ENCODE data around the gene BHMT.
"Not testable (repeated sequence)": the region's sequence is repeated elsewhere in the genome, so short reads cannot be mapped to it uniquely, and the experiment has no call there.

BHMT gene

DNA sequence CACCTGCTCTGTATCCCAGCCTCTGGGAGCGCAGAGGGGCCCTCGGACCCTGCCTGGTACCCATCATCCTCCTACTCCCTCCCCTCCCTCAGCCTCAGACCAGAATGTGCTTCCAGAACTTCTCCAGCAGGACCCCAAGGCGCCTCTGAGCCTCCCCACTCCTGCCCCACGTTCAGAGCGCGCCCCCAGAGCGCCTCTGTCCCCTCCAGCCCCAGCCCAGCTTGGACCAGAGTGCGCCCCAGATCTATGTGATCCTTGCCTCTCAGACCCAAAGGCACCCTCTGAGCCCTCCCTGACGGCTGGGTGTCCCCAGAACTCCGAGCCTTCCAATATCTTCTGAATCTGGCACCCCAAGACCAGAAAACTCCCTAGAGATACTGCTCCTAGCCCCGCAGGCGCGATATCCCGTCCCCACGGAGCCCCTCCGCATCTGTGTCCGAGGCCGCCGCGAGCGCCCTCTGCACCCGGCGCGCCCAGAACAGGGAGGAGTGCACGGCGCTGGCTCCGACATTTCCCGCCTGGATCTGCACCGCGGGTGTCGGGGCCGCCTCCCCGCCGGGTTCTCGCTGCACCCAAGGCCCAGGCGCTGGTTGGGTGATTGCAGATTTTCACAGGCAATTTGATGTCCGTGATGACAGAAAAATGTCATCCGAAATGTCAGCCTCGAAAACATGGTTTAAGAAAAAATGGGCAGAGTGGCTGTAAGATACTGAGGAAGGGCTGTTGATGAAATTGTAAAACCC, 522 bp downstream of the BHMT start:
- no peak for DNase-seq

DNA sequence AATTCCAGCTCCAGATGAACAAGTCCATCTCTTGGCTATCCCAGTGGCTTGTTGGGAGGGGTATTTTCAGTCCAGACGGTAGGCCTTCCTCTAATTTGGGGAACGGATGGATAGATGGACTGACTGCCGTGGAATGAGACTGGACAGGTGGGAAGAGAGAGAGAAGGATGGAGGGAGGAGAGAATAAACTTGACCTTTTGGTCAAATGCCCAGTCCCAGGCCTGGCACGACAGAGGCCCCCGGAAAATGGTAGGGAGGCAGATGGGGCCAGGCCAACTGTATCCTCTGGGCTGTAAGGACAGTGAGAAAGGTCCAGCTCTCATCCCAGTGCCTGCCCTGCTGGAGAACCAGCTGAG, 1.1 kb downstream of the BHMT start:
- no peak for DNase-seq

DNA sequence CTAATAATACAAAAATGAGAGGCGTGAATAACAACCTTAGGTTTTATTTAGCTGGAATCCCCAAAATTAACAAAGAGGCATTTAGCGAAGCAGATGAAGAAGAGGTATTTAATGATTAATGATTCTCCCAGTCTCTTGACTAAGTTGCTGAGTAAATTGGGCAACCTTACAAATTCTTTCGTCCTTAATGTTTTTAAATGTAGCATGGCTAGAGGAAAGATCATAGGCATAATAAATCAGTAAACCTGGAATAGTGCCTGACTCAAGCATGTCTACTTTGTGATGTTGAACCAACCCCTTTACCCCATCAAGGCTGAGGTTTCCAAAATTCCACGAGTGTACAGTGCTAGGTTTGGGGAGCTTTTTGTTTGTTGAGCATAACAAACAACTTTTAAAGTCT, 7.9 kb downstream of the BHMT start:
- no peak for DNase-seq

DNA sequence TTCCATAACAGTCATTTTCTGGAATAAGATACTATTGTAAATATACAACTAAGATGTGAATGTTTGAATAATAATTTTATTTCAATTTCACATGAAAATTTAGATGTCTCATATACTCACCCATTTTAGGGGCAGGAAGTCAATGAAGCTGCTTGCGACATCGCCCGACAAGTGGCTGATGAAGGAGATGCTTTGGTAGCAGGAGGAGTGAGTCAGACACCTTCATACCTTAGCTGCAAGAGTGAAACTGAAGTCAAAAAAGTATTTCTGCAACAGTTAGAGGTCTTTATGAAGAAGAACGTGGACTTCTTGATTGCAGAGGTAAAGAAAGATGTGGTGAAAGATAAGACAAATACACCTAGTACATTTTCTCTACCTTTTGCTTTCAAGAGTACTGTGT, 8.6 kb downstream of the BHMT start:
- DNase-seq: no peak

DNA sequence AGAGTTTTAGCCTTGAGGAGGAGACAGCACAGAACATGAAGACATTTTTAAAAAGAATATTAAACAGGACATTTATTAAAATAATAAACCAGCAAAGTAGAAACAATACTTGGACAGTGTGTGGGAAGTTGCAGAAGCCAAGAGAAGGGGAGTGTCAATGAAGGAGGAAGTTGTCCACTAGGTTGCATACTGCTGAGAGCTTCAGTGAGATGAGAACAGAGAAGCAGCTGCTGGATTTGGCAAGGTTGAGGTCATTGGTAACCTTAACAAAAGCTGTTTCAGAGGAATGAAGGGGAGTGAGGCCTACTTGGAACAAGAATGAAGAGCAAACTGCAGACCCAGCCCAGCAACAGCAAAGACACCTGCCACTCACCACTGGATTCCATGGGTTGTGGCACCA, 11.4 kb downstream of the BHMT start:
- DNase-seq: no peak

DNA sequence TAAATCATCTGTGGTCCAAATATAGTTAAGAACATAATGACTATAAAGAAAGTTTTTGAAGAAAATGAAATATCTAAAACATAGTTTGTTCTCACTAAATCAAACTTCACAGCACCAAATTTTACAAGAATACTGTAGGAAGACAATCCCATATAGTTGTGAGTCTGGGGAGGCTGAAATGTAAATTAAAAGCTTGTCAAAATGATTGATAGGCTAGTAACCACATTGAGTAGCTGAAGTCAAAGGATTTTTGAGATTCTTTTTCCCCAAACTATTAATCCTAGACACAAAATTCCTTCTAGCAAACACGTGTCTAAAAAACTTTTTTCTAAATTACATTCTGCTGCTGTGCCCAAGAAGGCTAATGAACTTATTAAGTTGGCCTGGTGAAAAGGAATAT, 13.0 kb downstream of the BHMT start:
- DNase-seq: no peak

DNA sequence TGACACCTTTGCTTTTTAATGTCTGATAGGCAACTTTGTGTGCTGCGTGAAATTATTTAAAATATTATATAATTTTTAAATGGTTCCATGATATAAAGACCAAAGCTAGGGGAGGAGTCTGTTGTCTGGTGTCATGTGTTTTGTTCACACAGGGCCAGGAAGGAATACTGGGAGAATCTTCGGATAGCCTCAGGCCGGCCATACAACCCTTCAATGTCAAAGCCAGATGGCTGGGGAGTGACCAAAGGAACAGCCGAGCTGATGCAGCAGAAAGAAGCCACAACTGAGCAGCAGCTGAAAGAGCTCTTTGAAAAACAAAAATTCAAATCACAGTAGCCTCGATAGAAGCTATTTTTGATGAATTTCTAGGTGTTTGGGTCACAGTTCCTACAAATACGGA, 19.2 kb downstream of the BHMT start:
- DNase-seq: no peak

DNA sequence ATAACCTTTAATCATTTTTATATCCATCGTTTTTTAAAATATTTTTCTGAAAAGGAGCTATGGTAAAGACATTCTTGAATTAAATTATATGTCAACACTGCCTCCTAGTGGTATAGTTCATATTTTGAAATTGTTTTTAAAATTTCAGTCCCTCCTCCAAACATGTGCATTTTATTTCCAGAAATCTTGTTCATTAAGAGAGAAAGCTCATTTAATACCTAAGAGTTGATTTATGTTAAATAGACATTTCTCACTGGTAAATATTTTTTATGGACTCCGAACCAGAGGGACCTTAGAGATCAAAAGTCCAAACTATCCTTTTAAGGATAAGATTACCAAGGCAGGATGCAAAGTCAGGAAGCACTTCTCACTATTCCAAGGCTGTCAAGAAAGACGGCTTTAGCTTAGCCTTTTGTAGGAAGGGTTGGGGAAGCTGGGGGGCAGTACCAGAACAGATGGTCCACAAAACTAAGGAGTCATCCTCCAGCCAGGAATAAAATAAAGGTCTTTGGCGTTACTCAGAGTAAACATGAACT, 21.6 kb downstream of the BHMT start:
- DNase-seq: no peak

DNA sequence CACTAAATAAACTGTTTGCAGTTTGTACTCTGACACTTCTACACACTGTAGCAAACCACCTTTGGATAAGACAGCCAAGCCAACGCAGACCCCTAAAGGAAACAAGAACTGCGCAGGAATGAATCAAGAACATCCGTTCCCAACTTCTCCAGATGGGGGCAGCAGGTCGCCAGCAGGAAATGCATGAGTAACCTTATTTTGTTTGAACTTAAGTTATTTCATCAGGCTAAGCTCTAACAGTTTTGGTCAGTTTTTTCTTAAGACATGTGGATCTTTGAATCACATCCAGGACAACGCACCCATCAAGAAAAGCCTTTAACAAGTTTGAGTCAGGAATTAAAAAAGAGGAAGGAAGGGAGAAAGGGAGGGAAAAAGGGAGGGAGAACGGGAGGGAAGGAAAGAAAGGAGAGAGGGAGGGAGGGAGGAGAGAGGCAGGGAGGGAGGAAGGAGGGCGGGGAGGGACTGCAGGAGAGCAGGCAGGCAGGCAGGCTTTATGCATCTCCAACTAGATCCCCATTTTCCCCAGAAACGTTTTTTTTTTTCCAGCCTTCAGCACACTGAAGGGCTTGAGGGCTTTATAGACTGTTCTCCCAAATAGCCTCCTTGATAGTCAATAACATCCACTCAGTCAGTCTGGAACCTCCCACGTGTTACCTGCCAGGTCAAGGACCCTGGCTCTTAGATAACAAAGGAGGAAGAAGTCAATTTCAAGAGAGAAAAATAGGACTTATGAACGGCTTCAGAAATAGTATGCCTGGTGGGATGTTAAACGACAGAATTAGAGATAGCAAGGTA, 22.2 kb downstream of the BHMT start:
- DNase-seq: no peak

DNA sequence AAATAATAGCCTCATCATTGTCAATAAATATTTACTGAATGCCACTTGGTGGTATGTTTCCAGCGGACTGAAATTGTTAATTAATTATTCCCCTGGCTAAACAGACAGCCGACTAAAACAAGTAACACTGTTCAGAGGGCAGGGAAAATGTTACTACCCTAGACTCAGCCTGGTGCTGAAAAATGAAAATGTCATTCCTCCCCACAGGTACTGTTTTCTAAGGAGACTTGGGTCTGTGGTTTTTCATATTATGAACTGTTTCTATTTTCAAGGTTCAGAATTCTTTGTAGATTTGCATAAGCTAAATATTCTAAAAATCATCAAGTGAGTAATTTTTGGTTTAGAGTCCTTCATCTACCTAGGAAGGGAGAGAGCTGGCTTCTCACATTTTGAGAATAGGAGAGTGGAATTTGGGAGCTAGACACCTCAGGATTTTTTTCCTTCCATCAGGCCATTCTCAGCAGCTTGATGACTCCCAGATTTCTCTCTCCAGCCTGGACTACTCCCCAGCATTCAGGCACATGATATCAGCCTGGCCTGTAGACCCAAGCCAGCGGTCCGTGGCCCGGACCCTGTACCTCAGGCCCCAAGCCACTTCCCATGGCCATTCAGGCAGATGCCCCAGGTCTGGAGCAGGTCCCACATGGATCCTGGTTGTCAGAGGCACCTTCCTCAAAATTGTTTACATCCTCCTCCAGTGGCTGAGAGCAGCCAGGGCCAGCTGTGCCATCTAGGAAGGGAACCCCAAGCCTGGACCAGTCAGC, 24.4 kb downstream of the BHMT start:
- no peak for DNase-seq

DNA sequence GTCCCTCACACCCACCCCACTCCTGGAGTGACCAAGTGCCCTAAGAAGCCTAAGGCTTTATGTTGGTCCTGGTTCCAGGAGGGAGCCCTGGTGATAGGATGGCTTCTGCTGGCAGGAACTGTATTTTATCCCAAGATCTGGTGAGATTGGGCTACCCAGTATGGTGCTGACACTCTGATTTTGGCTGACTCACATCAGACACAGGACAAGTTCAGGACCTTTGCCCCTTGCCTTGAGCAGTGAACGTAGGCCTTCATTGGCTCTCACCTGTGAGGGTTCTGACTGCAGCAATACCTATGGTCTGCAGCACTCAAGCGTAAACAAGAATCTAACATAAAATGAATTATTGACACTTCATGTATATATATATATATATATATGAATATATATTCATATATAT, 25.0 kb downstream of the BHMT start:
- DNase-seq: no peak

DNA sequence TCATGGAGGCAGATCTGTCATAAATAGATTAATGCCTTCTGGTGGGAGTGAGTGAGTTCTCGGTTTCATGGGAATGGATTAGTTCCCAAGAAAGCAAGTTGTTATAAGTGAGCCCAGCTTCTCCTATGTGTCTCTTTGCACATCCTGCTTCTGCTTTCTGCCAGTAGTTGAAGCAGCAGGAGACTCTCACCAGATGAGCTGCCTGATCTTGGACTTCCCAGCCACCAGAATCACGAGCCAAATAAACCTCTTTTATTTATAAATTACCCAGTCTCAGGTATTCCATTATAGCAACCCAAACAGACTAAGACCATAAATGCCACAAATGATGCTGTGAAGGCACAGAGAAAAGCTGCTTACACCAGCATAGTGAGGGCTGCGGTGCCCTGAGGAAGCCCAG, 28.9 kb downstream of the BHMT start:
- DNase-seq: no peak

DNA sequence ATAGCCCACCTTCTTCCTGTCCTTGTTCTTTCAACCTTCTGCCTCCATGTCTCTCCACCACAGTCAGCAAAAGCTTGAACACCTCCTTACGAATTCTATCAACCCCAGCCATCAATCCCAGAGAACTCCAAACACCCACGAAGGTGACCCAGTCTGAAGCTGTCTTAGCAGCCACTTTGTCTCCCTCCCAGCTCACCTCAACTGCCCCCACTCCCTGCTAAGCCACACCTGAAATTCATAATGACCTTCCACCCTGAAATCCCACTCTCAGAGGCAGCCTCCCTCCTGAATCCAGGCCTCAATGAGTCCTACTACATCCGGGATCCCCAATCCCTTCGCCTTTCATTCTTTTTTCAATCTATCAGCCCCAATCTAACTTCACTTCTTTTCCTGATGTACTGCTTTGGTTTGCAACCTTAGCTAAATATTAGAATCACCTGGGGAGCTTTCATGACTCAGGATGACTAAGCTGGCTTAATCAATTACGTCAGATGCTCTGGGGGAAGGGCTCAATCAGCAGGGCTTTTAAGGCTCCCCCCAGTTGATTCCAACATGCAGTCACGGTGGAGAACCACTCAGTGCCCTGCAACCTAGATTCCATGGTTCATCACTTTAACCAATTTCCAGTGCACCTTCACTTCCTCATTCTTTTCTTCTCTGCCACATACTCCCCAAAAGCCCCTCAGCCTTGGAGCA, 32.2 kb downstream of the BHMT start:
- no peak for DNase-seq

DNA sequence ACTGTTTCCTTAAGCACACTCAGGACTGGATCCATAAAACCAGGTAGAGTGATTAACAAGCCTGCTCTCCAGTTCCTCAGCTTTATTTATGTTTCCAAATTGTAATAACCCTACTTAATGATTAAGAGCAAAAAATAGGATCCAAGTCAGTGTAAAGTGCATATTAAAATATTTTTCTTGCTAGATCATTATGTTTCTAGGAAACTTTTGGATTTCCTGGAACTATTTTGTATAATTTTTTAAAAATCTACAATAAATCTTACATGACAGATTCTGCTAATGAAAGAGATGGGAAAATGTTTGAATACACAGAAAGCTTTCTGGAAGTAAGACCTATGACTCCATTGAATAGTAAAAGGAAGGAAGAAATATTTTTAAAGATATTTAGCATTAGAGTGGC, 35.5 kb downstream of the BHMT start:
- no peak for DNase-seq

DNA sequence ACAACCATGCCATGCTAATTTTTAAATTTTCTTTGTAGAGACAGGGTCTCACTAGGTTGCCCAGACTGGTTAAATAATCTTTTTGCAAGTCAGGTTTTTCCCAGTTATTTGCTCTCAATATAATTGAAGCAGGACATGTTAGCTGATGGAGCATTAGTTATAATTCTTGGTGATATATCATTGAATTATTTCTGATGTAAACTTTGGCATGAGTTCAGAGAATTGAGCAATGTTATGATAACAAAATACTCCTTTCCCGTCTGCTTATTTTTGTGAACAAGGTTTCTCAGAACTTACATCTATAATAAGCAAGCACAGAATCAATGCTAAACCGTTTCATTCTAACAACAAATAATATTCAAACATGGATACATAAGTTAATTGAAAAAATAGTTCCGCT, 37.8 kb downstream of the BHMT start:
- DNase-seq: no peak

DNA sequence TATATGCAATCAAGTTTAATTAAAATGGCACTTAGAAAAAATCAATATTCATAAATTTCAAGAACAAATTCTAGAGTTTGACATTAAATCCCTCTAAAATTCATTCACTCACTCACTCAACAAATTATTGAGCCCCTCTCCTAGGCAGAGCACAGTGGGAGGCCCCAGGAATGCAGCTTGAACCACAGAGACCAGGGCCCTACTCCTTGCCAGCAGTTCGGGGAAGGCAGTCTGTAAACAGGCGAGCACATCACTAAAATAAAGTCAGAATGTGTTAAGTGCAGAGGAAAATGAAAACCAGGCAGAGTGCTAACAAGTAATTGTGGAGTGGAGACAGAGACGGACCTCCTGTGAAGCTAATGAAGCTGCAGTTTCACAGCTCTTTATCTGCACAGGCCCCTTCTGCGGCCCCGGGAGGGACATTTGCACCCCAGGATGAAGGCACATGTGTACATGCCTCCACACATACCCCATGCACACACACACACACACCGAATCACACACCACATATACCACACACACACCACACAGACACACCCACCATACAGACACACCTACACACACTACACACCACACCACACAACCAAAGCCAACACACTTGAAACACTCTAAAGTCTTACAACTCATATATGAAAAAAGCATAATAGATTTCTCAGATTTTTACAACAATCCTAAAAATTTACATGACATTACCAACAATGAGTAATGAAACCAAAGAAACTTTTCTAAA, 40.5 kb downstream of the BHMT start:
- no peak for DNase-seq

DNA sequence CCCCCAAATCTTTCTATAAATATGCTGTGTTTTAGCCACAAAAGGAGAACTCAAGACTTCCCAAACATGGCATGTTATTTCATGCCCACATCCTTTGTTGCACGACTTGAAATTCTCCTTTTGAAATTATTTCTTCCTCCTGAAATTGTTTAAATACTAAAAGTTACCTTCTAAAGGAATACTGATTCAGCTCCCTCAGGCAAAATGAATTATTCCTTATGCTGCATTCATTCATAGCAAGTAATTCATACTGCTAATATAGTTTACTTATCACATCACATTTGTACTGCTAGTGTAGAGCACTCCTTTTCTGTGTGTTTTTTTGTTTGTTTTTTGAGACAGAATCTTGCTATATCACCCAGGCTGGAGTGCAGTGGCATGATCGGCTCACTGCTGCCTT, 45.7 kb downstream of the BHMT start:
- no peak for DNase-seq

DNA sequence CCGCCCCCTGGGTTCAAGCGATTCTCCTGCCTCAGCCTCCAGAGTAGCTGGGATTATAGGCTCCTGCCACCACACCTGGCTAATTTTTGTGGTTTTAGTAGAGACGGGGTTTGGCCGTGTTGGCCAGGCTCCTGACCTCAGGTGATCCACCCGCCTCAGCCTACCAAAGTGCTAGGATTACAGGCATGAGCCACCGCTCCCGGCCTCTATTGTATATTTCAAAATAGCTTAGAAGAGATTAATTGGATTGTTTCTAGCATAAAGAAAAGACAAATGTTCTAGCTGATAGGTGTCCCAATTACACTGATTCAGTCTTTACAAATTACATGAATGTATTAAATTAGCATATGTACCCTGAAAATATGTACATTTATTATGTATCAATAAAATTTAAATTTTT, 50.0 kb downstream of the BHMT start:
- not testable (repeated sequence) for DNase-seq

DNA sequence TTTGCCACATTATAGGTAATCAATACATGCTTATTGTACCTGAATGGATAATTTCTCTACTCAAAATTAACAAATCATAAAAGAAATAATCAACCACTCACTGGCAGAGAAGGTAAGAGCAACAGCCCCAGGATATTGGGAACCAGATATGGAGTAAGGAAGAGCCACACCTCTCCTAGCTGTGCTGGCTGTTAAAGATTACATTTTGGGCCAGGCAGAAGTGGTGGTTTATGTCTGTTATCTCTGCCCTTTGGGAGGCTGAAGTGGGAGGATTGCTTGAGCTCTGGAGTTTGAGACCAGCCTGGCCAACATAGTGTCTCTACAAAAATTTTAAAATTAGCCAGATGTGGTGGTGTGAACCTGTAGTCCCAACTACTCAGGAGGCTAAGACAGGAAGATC, 56.4 kb downstream of the BHMT start:
- no peak for DNase-seq

DNA sequence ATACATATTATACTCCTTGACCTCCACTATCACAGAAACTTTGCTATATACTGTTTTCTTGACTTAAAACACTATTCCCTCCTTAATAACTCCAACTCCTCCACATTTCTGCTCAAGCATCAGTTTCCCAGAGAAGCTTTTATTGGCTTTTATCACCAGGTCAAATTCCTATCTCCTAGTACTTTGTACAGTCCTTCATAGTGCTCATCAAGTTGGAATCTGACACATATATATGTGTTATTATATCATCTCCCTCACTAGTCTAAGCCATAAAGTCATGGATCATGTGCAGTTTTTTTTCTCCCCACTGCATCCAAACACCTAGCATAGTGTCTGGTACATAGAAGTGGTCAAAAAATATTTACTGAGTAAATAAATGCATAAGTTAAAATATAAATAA, 59.1 kb downstream of the BHMT start:
- no peak for DNase-seq

DNA sequence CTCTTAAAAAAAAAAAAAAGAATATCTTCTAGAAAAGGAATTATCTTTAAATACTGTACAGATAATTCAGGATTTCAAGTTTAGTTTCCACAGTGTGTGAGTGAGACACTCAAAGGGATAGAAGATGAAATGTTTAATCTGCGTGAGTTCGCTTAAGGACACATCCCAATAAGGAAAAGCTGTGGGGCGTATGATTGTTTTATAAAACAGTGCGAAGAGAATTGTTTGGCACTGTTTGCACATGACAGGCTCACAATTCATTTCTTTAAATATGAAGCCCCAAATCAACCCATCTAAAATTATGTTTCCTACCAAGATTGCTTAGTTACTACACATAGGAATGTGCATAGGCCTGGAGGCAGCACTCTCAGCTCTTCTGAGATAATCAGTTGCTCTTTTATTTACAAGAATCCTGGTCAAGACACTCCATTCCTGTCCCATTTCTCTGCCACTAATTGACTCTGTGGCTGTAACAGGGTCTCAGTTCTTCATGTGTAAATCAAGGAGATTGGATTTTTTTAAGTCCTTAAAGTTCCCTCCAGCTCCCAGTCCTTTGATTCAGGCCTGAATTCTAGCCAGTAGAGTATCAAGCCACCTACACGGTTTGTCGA, 60.1 kb downstream of the BHMT start:
- DNase-seq: no peak

DNA sequence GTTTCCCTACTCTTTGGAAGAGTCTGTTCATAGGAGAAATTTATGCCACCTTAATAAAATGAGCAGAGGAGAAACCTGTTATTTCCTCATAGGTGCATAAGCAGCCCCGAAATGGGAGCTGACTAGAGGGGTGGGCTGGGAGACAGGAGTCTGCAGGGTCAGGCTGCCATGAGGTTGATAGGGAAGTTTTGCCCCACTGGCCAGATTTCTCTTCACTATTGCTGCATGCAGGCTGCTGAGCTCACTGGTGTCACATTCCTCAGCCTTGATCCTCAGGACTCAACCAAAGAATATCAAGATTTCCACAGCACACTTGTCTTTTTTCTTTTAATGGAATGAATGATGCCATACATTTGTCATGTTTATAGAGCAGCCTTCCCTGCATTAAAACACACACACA, 60.7 kb downstream of the BHMT start:
- no peak for DNase-seq

Data from activated gamma-delta T cell (primary cell).